Brain microvascular endothelial cell (primary cell): ENCODE measurements around the gene GRIK4.

ENCODE experiments used
- DNase-seq: peaks from one replicate; pipeline ENCODE4 v3.0.0-alpha.2; 2020
- H3K27ac ChIP-seq: fragments of 250-450 bp; sonication (Bioruptor Pico); 2 replicates; pipeline ENCODE4 v1.5.1; 2020; ENCODE audit warnings: mild to moderate bottlenecking, moderate library complexity
- H3K27me3 ChIP-seq: fragments of 250-450 bp; sonication (Bioruptor Pico); replicated peaks from 2 replicates; pipeline ENCODE4 v1.5.1; 2020; ENCODE audit warnings: mild to moderate bottlenecking
- H3K36me3 ChIP-seq: fragments of 250-450 bp; sonication (Bioruptor Pico); replicated peaks from 2 replicates; pipeline ENCODE4 v1.5.1; 2020; ENCODE audit warnings: mild to moderate bottlenecking
- H3K4me3 ChIP-seq: 2 replicates; pipeline ENCODE4 v1.5.1; 2011; ENCODE audit warnings: low read depth, mild to moderate bottlenecking, control low read depth, low read length, moderate library complexity
- in situ Hi-C: cut with HindIII; loops from 2 replicates; pipeline ENCODE4 v1.10.0; 2017; ENCODE audit warnings: low sequenced_read_pairs, low pct_ligation_motif_present
- TF ChIP-seq, protein P1 (sequence below): IDR thresholded peaks from 2 replicates; pipeline ENCODE4 v1.5.1; 2011; ENCODE audit warnings: low read depth, mild to moderate bottlenecking, moderate library complexity, low read length, control low read depth, inconsistent platforms; ENCODE audit errors: missing control alignments

Gene GRIK4

DNA sequence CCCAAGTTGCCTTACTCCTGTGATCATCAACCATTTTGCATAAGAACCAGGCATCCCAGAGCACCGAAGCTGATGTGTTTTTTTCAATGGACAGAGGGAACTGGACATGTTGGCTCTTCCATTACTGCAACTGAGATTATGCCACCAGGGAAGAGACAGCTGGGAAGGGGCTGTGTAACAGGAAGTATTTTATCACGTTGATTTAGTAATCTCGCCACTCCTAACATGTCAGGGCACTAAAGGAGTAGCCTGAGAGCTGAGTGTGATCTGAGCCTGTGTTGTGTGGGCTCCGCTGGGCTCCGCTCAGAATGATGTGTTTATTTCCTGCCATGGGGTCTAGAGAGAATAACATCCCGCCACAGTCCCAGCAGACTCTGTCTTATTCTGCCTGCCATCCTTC lies 165.4 kb downstream of the GRIK4 start:
- no peaks in the 10 kb centered on the region for H3K36me3 ChIP-seq
- no peak overlapping the region for H3K27ac ChIP-seq
- H3K27me3 ChIP-seq: no peaks in the 10 kb centered on the region
- no peak overlapping the region for H3K4me3 ChIP-seq
- no peak for DNase-seq
- in situ Hi-C loops: loop anchor here (25.0 kb wide), 1 partner anchor 165 kb away; the partner anchor contains the start of gene GRIK4
- TF ChIP-seq, protein P1, sequence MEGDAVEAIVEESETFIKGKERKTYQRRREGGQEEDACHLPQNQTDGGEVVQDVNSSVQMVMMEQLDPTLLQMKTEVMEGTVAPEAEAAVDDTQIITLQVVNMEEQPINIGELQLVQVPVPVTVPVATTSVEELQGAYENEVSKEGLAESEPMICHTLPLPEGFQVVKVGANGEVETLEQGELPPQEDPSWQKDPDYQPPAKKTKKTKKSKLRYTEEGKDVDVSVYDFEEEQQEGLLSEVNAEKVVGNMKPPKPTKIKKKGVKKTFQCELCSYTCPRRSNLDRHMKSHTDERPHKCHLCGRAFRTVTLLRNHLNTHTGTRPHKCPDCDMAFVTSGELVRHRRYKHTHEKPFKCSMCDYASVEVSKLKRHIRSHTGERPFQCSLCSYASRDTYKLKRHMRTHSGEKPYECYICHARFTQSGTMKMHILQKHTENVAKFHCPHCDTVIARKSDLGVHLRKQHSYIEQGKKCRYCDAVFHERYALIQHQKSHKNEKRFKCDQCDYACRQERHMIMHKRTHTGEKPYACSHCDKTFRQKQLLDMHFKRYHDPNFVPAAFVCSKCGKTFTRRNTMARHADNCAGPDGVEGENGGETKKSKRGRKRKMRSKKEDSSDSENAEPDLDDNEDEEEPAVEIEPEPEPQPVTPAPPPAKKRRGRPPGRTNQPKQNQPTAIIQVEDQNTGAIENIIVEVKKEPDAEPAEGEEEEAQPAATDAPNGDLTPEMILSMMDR: no peak

GRCh38 chr11:120680322-120680721 lies 168.8 kb downstream of the GRIK4 start:
- no peak for DNase-seq
- H3K4me3 ChIP-seq: no peak overlapping the region
- H3K36me3 ChIP-seq: no peaks in the 10 kb centered on the region
- no peak overlapping the region for H3K27ac ChIP-seq
- no peaks in the 10 kb centered on the region for H3K27me3 ChIP-seq
- in situ Hi-C loops: loop anchor here (25.0 kb wide), 1 partner anchor 168 kb away; the partner anchor contains the start of gene GRIK4
- TF ChIP-seq, protein P1: no peak

GRCh38 chr11:120681434-120682331 lies 170.1 kb downstream of the GRIK4 start:
- no peak for DNase-seq
- Histone ChIP-seq H3K4me3 (no peak overlapping the region), H3K27ac (no peak overlapping the region), H3K27me3 (no peaks in the 10 kb centered on the region), H3K36me3 (no peaks in the 10 kb centered on the region)
- TF ChIP-seq, protein P1: no peak
- in situ Hi-C loops: loop anchor here (25.0 kb wide), 1 partner anchor 169 kb away; the partner anchor contains the start of gene GRIK4

- no peak overlapping the region for H3K27ac ChIP-seq
- no peak overlapping the region for H3K4me3 ChIP-seq
- no peaks in the 10 kb centered on the region for H3K36me3 ChIP-seq
- DNase-seq: no peak
- H3K27me3 ChIP-seq: no peaks in the 10 kb centered on the region
- in situ Hi-C loops: loop anchor here (25.0 kb wide), 1 partner anchor 170 kb away; the partner anchor contains the start of gene GRIK4
- TF ChIP-seq, protein P1: no peak
Measured at GRCh38 chr11:120682332-120682649, 170.7 kb downstream of the GRIK4 start.

DNA sequence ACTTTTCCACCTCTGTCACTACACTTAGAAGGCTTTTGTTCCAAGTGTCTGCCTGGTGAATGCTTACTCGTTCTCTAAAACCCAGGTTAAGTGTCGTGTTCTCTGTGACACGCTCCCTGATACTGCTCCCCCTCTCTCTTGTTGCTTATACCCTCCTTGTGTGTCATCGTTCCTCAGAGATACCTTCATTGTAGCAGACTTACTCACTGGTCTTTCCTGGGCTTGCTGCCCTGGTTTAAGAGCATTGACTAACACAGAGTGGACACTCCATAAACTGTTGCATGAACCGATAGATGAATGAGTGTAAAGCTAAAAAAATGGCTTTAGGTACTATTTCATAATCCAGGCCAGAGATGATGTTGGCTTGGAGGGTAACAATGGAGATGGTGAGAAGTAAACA lies 171.3 kb downstream of the GRIK4 start:
- Histone ChIP-seq H3K36me3 (no peaks in the 10 kb centered on the region), H3K27me3 (no peaks in the 10 kb centered on the region), H3K27ac (no peak overlapping the region), H3K4me3 (no peak overlapping the region)
- in situ Hi-C loops: loop anchor here (25.0 kb wide), 1 partner anchor 171 kb away; the partner anchor contains the start of gene GRIK4
- TF ChIP-seq, protein P1: no peak
- DNase-seq: no peak

DNA sequence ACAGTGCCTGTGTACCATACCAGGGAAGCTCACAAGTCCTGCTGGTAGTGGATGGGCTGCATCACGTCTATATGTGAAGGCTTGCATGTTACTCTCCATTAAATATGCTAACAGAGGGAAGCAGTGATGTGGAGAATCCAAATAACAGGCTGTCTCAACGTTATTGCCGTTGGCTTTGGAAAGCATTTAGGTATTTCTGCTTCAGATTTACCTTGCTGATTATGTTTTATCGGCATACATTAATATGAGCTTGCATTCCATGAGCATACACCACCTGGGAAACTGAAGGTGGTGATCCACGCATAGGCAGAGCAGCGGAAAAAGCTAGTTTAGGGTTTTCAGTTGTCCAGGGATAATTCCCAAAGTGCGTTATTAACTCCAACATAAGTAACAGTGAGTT lies 175.0 kb downstream of the GRIK4 start:
- peaks cover 2% of the 10 kb centered on the region for H3K27me3 ChIP-seq
- no peaks in the 10 kb centered on the region for H3K36me3 ChIP-seq
- H3K27ac ChIP-seq: no peak overlapping the region
- in situ Hi-C loops: loop anchor here (25.0 kb wide), 1 partner anchor 174 kb away; the partner anchor contains the start of gene GRIK4
- H3K4me3 ChIP-seq: no peak overlapping the region
- TF ChIP-seq, protein P1: no peak
- no peak for DNase-seq
